GM12878 (cell line): ENCODE results near the gene FEZF2. TPM values are rescaled to one million over a fixed set of nuclear protein-coding genes. Genes with fewer than 3 reads are reported as not detected.

ENCODE experiments used
- ATAC-seq: fragments of 200-7000 bp; cut with Tn5 transposase; 3 replicates; pipeline ENCODE4 v1.9.1; 2020; ENCODE audit warnings: mild to moderate bottlenecking, moderate library complexity
- BruUV-seq: library from RNA; stranded (reverse); fragments of 400-500 nt; replicated peaks from 2 replicates; lab custom pipeline; 2021; lab: Mats Ljungman, UMichigan
- CTCF ChIA-PET: fragments of 300-600 bp; sonication (Branson Sonifier 250); formaldehyde crosslinking; extraction: SDS; loops from one replicate; lab custom pipeline; 2021; ENCODE audit warnings: inconsistent platforms; lab: Yijun Ruan, JAX
- POLR2A ChIA-PET: fragments of 350-600 bp; formaldehyde crosslinking; extraction: SDS; loops from one replicate; lab custom pipeline; 2021; ENCODE audit warnings: inconsistent platforms; lab: Charles Lee
- RAD21 ChIA-PET: fragments of 300-600 bp; sonication (Branson Sonifier 250); formaldehyde crosslinking; loops from one replicate; lab custom pipeline; 2023; ENCODE audit warnings: antibody characterized with exemption; ENCODE audit not compliant: unreplicated experiment; lab: Charles Lee
- SMC1A ChIA-PET: fragments of 300-600 bp; sonication (Branson Sonifier 250); formaldehyde crosslinking; loops from one replicate; lab custom pipeline; 2023; ENCODE audit not compliant: unreplicated experiment, uncharacterized antibody; lab: Charles Lee
- DNase-seq: peaks from one replicate; pipeline ENCODE4 v3.0.0-alpha.2; 2011; ENCODE audit warnings: low read depth, low spot score
- FAIRE-seq: peaks from 3 replicates; lab custom pipeline; 2011; peaks lifted over from hg19 to GRCh38; lab: Jason Lieb, UNC
- H2AFZ ChIP-seq: 2 replicates; pipeline ENCODE4 v1.6.0; 2011; ENCODE audit warnings: low read depth, low read length, control low read depth; ENCODE audit not compliant: control insufficient read depth
- H3K27ac ChIP-seq: 2 replicates; pipeline ENCODE4 v1.5.1; 2011; ENCODE audit warnings: control low read depth; ENCODE audit not compliant: control insufficient read depth, insufficient read depth
- H3K27me3 ChIP-seq, 2 experiments: replicated peaks in 1 of 2; 2 replicates each; pipeline versions ENCODE4 v1.6.0 to v1.6.1; 2011; ENCODE audit warnings: low read length in 1 of 2; ENCODE audit not compliant: control insufficient read depth in 2 of 2, insufficient read depth in 2 of 2
- H3K36me3 ChIP-seq, 2 experiments: 2 replicates each; pipeline ENCODE4 v1.5.1; 2011; ENCODE audit warnings: low read length in 1 of 2; ENCODE audit not compliant: control insufficient read depth in 2 of 2, insufficient read depth in 2 of 2
- H3K4me1 ChIP-seq: 2 replicates; pipeline ENCODE4 v1.6.1; 2011; ENCODE audit warnings: mild to moderate bottlenecking, low read length, moderate library complexity, mixed read lengths; ENCODE audit not compliant: control insufficient read depth, insufficient read depth
- H3K4me2 ChIP-seq: 2 replicates; pipeline ENCODE4 v1.6.0; 2011; ENCODE audit warnings: control low read depth; ENCODE audit not compliant: control insufficient read depth, insufficient read depth
- H3K4me3 ChIP-seq: fragments of 200-600 bp; sonication (generic); 2 replicates; pipeline ENCODE4 v1.5.1; 2016
- H3K79me2 ChIP-seq: 2 replicates; pipeline ENCODE4 v1.6.0; 2011; ENCODE audit warnings: low read length; ENCODE audit not compliant: control insufficient read depth, insufficient read depth
- H3K9ac ChIP-seq: 2 replicates; pipeline ENCODE4 v1.8.0; 2011; ENCODE audit warnings: low read length, control low read depth, mixed read lengths; ENCODE audit not compliant: control insufficient read depth, insufficient read depth
- H3K9me3 ChIP-seq: replicated peaks from 3 replicates; pipeline ENCODE4 v1.5.1; 2011; ENCODE audit warnings: mild to moderate bottlenecking, low read length; ENCODE audit not compliant: control insufficient read depth, insufficient read depth
- H4K20me1 ChIP-seq: 2 replicates; pipeline ENCODE4 v1.6.0; 2011; ENCODE audit not compliant: control insufficient read depth, insufficient read depth
- EED ChIP-seq: sonication (generic); IDR thresholded peaks from 2 replicates; pipeline ENCODE4 v1.6.1; 2016; ENCODE audit warnings: antibody characterized with exemption, low read depth
- ESRRA ChIP-seq: IDR thresholded peaks from 2 replicates; pipeline ENCODE4 v1.6.1; 2012; ENCODE audit warnings: mild to moderate bottlenecking, low read length, improper control_type of control experiment
- ETV6 ChIP-seq, 2 experiments: fragments of 450-650 bp in 1 of 2; IDR thresholded peaks in 1 of 2; conservative IDR thresholded peaks in 1 of 2; 2 replicates each; pipeline ENCODE4 v1.6.1; 2014; ENCODE audit warnings: antibody characterized with exemption in 1 of 2, borderline replicate concordance in 1 of 2, low read depth in 1 of 2, mild to moderate bottlenecking in 1 of 2, moderate library complexity in 1 of 2
- FOXM1 ChIP-seq: IDR thresholded peaks from 2 replicates; pipeline ENCODE4 v1.6.1; 2012; ENCODE audit warnings: low read depth, mild to moderate bottlenecking, inconsistent platforms, low read length, moderate library complexity
- GATAD2B ChIP-seq: fragments of 450-650 bp; conservative IDR thresholded peaks from 2 replicates; pipeline ENCODE4 v1.6.1; 2017; ENCODE audit warnings: low read depth, mild to moderate bottlenecking, moderate library complexity
- IKZF2 ChIP-seq, 2 experiments: fragments of 450-650 bp; IDR thresholded peaks; 2 replicates each; pipeline ENCODE4 v1.6.1; 2017; ENCODE audit warnings: mild to moderate bottlenecking in 2 of 2, moderate library complexity in 2 of 2
- MTA3 ChIP-seq: IDR thresholded peaks from 2 replicates; pipeline ENCODE4 v1.6.1; 2012; ENCODE audit warnings: low read length, inconsistent platforms, borderline replicate concordance
- MYB ChIP-seq: fragments of 150-350 bp; IDR thresholded peaks from 2 replicates; pipeline ENCODE4 v1.6.1; 2014; ENCODE audit warnings: mild to moderate bottlenecking, low read depth, low read length, borderline replicate concordance
- PAX5 ChIP-seq: IDR thresholded peaks from 2 replicates; pipeline ENCODE4 v1.6.1; 2011; ENCODE audit warnings: low read depth, low read length, borderline replicate concordance
- POLR2AphosphoS2 ChIP-seq: IDR thresholded peaks from 2 replicates; pipeline ENCODE4 v1.6.1; 2011; ENCODE audit warnings: low read depth, mild to moderate bottlenecking, low read length, improper control_type of control experiment, moderate library complexity
- RAD51 ChIP-seq: fragments of 450-650 bp; IDR thresholded peaks from 2 replicates; pipeline ENCODE4 v1.6.1; 2016; ENCODE audit warnings: moderate library complexity, mild to moderate bottlenecking, inconsistent platforms
- RELA ChIP-seq: fragments of 450-650 bp; IDR thresholded peaks from 2 replicates; pipeline ENCODE4 v1.8.0; 2014; ENCODE audit warnings: borderline replicate concordance; ENCODE audit not compliant: partially characterized antibody
- RUNX3 ChIP-seq: IDR thresholded peaks from 2 replicates; pipeline ENCODE4 v1.6.1; 2012; ENCODE audit warnings: low read length, inconsistent platforms
- SMAD1 ChIP-seq: fragments of 450-650 bp; IDR thresholded peaks from 2 replicates; pipeline ENCODE4 v1.6.1; 2018; ENCODE audit warnings: mild to moderate bottlenecking, low read depth; ENCODE audit not compliant: partially characterized antibody
- SUPT20H ChIP-seq: IDR thresholded peaks from 2 replicates; pipeline ENCODE4 v1.6.1; 2011; ENCODE audit warnings: low read depth, mild to moderate bottlenecking, low read length, moderate library complexity, borderline replicate concordance; ENCODE audit not compliant: control insufficient read depth
- ZSCAN29 ChIP-seq: fragments of 450-650 bp; IDR thresholded peaks from 2 replicates; pipeline ENCODE4 v1.6.1; 2017; ENCODE audit warnings: mild to moderate bottlenecking, moderate library complexity
- WGBS: methylation state at CpG from one replicate; pipeline ENCODE4 v1.1.6; 2016; ENCODE audit warnings: low lambda C conversion rate; ENCODE audit not compliant: insufficient replicate concordance, insufficient coverage; ENCODE audit errors: missing lambda C conversion rate; 5-methylcytosine and 5-hydroxymethylcytosine counted together
- in situ Hi-C: fragments of 300-500 bp; cut with MboI; formaldehyde crosslinking; loops from 9 replicates; pipeline ENCODE4 v1.14.3; 2018; ENCODE audit warnings: mixed read lengths
- intact Hi-C: fragments of 100-400 bp; cut with micrococcal nuclease; formaldehyde crosslinking; loops from one replicate; pipeline ENCODE4 v1.14.2; 2022; ENCODE audit not compliant: unreplicated experiment
- polyA plus RNA-seq, 11 experiments: library from polyadenylated mRNA; depleted of rRNA in 4 of 11; unstranded in 6 of 11; stranded (reverse) in 5 of 11; fragments of >200 nt; fragmentation: Nextera tagmentation in 4 of 11; fragmentation: Illumina TruSeq in 1 of 11; extraction: Ambion mirVana in 4 of 11; extraction: Trizol in 1 of 11; gene quantifications; 1 replicate in 1 of 11; 2 replicates in 10 of 11; pipeline versions ENCODE4 v1.2.1 to v1.2.3, GENCODE V29; 2011 to 2016; ENCODE audit warnings: inconsistent platforms in 2 of 11, missing spikeins in 2 of 11, low read depth in 1 of 11
- total RNA-seq, 4 experiments: library from RNA; depleted of rRNA in 3 of 4; stranded (reverse); fragments of >200 nt in 3 of 4; fragmentation: Illumina TruSeq in 1 of 4; extraction: Trizol in 1 of 4; gene quantifications; 2 replicates each; pipeline versions ENCODE4 v1.2.1 to v1.2.3, GENCODE V29; 2013 to 2021
- TF ChIP-seq, protein P1 (sequence below): fragments of 450-650 bp; IDR thresholded peaks from 2 replicates; pipeline ENCODE4 v1.6.1; 2017; ENCODE audit warnings: low read depth, mild to moderate bottlenecking, moderate library complexity
- TF ChIP-seq, protein P2 (sequence below): IDR thresholded peaks from 2 replicates; pipeline ENCODE4 v1.6.1; 2012; ENCODE audit warnings: mild to moderate bottlenecking, low read depth, low read length

The FEZF2 gene
- total and polyA plus RNA-seq, 10 of the 15 experiments (the other 5 are each of a cell fraction or from before 2014, with no cell fraction given), result not detected

DNA sequence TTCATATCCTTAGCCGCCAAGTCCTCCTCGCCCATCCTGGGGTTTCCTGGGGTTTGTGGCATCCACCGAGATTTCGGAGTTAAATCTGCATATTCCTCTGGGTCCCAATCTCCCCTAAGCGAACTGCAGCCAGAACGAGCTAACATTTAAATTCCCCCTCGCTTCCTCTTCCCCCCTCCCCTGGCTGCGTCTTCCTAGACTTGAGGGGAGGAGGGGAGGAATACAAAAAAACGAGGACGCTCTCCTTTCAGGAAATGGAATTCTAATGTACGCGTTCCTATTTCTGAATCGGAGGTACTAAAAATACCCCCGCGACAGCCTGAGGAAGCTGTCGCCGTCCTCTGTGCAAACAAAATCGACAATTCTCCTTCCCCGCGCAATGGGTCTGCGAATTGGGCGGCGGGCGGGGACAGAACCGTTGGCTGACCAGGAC, 5.6 kb downstream of the FEZF2 start:
- ChIA-PET POLR2A (no interaction called here), CTCF (no interaction called here), SMC1A (no interaction called here), RAD21 (no interaction called here)
- H3K4me1 ChIP-seq, result no peaks in the 10 kb centered on the region
- no TSS peak for BruUV-seq
- H3K27ac ChIP-seq, result no peak overlapping the region
- H3K36me3 ChIP-seq, result no peaks in the 10 kb centered on the region
- no peak overlapping the region for H2AFZ ChIP-seq
- no peak overlapping the region for H3K4me3 ChIP-seq
- H3K27me3 ChIP-seq, result peaks cover 8 to 14% of the 10 kb centered on the region in 2 experiments
- H3K9ac ChIP-seq, result no peak overlapping the region
- H3K4me2 ChIP-seq, result no peak overlapping the region
- no peaks in the 10 kb centered on the region for H3K79me2 ChIP-seq
- H3K9me3 ChIP-seq, result no peaks in the 10 kb centered on the region
- FAIRE-seq, result no peak
- WGBS, result 20% methylated on average over 23 of the region's 25 CpGs
- DNase-seq, result no peak
- intact Hi-C loops (no loop called here), in situ Hi-C loops (no loop called here)
- no peak for ATAC-seq
- no peaks in the 10 kb centered on the region for H4K20me1 ChIP-seq
- TF ChIP-seq, protein P1, sequence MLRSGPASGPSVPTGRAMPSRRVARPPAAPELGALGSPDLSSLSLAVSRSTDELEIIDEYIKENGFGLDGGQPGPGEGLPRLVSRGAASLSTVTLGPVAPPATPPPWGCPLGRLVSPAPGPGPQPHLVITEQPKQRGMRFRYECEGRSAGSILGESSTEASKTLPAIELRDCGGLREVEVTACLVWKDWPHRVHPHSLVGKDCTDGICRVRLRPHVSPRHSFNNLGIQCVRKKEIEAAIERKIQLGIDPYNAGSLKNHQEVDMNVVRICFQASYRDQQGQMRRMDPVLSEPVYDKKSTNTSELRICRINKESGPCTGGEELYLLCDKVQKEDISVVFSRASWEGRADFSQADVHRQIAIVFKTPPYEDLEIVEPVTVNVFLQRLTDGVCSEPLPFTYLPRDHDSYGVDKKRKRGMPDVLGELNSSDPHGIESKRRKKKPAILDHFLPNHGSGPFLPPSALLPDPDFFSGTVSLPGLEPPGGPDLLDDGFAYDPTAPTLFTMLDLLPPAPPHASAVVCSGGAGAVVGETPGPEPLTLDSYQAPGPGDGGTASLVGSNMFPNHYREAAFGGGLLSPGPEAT, result no peak
- no peak for TF ChIP-seq POLR2AphosphoS2
- TF ChIP-seq GATAD2B, result no peak
- no peak for TF ChIP-seq ETV6 (conservative IDR thresholded peaks at IDR 0.05 in 1 of 2, IDR thresholded peaks at IDR 0.05 in 1 of 2; ENCODE audit: borderline replicate concordance in 1 of 2, low read depth in 1 of 2)
- TF ChIP-seq, protein P2, sequence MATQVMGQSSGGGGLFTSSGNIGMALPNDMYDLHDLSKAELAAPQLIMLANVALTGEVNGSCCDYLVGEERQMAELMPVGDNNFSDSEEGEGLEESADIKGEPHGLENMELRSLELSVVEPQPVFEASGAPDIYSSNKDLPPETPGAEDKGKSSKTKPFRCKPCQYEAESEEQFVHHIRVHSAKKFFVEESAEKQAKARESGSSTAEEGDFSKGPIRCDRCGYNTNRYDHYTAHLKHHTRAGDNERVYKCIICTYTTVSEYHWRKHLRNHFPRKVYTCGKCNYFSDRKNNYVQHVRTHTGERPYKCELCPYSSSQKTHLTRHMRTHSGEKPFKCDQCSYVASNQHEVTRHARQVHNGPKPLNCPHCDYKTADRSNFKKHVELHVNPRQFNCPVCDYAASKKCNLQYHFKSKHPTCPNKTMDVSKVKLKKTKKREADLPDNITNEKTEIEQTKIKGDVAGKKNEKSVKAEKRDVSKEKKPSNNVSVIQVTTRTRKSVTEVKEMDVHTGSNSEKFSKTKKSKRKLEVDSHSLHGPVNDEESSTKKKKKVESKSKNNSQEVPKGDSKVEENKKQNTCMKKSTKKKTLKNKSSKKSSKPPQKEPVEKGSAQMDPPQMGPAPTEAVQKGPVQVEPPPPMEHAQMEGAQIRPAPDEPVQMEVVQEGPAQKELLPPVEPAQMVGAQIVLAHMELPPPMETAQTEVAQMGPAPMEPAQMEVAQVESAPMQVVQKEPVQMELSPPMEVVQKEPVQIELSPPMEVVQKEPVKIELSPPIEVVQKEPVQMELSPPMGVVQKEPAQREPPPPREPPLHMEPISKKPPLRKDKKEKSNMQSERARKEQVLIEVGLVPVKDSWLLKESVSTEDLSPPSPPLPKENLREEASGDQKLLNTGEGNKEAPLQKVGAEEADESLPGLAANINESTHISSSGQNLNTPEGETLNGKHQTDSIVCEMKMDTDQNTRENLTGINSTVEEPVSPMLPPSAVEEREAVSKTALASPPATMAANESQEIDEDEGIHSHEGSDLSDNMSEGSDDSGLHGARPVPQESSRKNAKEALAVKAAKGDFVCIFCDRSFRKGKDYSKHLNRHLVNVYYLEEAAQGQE, result no peak
- TF ChIP-seq MYB, result no peak
- no peak for TF ChIP-seq ESRRA
- no peak for TF ChIP-seq MTA3
- TF ChIP-seq FOXM1, result no peak
- TF ChIP-seq SMAD1, result no peak
- no peak for TF ChIP-seq RUNX3
- TF ChIP-seq IKZF2 (IDR thresholded peaks at IDR 0.05), result no peak
- TF ChIP-seq PAX5, result no peak
- TF ChIP-seq RELA, result no peak
- no peak for TF ChIP-seq EED
- no peak for TF ChIP-seq RAD51
- TF ChIP-seq ZSCAN29, result no peak
- no peak for TF ChIP-seq SUPT20H
